IMR-90 (cell line): Measurements from ENCODE around the gene REXO1. TPM values are rescaled to one million over a fixed set of nuclear protein-coding genes. Genes with fewer than 3 reads are reported as not detected.

ENCODE experiments used
- ATAC-seq: fragments of 200-7000 bp; cut with Tn5 transposase; 2 replicates; pipeline ENCODE4 v1.9.1; 2020; ENCODE audit warnings: low read depth, mild to moderate bottlenecking, moderate library complexity
- BruUV-seq: library from RNA; stranded (reverse); fragments of 400-500 nt; replicated peaks from 2 replicates; lab custom pipeline; 2021; lab: Mats Ljungman, UMichigan
- CTCF ChIA-PET: fragments of 300-600 bp; formaldehyde crosslinking; extraction: SDS; loops from one replicate; lab custom pipeline; 2021; ENCODE audit warnings: antibody characterized with exemption; lab: Yijun Ruan, JAX
- POLR2A ChIA-PET: fragments of 300-600 bp; sonication (Branson Sonifier 250); formaldehyde crosslinking; loops from one replicate; lab custom pipeline; 2022; ENCODE audit warnings: antibody characterized with exemption; ENCODE audit not compliant: unreplicated experiment; lab: Charles Lee
- DNase-seq: peaks from one replicate; pipeline ENCODE4 v3.0.0; 2013
- H2AFZ ChIP-seq: replicated peaks from 2 replicates; pipeline ENCODE3; 2013; ENCODE audit warnings: low read length, mild to moderate bottlenecking; ENCODE audit not compliant: poor library complexity
- H2AK5ac ChIP-seq: 2 replicates; pipeline ENCODE4 v1.6.1; 2013; ENCODE audit warnings: low read depth, low read length, inconsistent platforms
- H2AK9ac ChIP-seq: replicated peaks from 2 replicates; pipeline ENCODE3; 2013; ENCODE audit warnings: mild to moderate bottlenecking, low read depth, low read length, moderate library complexity; ENCODE audit not compliant: poor library complexity
- H2BK120ac ChIP-seq: 2 replicates; pipeline ENCODE4 v1.6.1; 2013; ENCODE audit warnings: low read depth, low read length, inconsistent platforms
- H2BK15ac ChIP-seq: 3 replicates; pipeline ENCODE4 v1.6.1; 2013; ENCODE audit warnings: low read depth, low read length, inconsistent platforms
- H2BK20ac ChIP-seq: 2 replicates; pipeline ENCODE4 v1.6.1; 2013; ENCODE audit warnings: low read depth, mild to moderate bottlenecking, inconsistent platforms, low read length, moderate library complexity
- H2BK5ac ChIP-seq: 2 replicates; pipeline ENCODE4 v1.6.1; 2013; ENCODE audit warnings: mild to moderate bottlenecking, low read depth, low read length, inconsistent platforms; ENCODE audit not compliant: poor library complexity, severe bottlenecking
- H3K14ac ChIP-seq: replicated peaks from 2 replicates; pipeline ENCODE4 v1.6.1; 2013; ENCODE audit warnings: low read depth, low read length, inconsistent platforms
- H3K18ac ChIP-seq: 2 replicates; pipeline ENCODE4 v1.6.1; 2013; ENCODE audit warnings: low read depth, low read length, control low read depth
- H3K23ac ChIP-seq: 2 replicates; pipeline ENCODE4 v1.6.1; 2013; ENCODE audit warnings: low read depth, low read length, inconsistent platforms
- H3K27ac ChIP-seq: 2 replicates; pipeline ENCODE4 v1.5.1; 2013; ENCODE audit warnings: mild to moderate bottlenecking, control low read depth, low read length; ENCODE audit not compliant: insufficient read depth
- H3K27me3 ChIP-seq: 2 replicates; pipeline ENCODE4 v1.6.1; 2013; ENCODE audit warnings: low read length; ENCODE audit not compliant: control insufficient read depth, insufficient read depth
- H3K36me3 ChIP-seq: 2 replicates; pipeline ENCODE4 v1.6.1; 2013; ENCODE audit warnings: low read length, mixed read lengths; ENCODE audit not compliant: control insufficient read depth, insufficient read depth
- H3K4ac ChIP-seq: 2 replicates; pipeline ENCODE4 v1.6.1; 2013; ENCODE audit warnings: low read depth, low read length, inconsistent platforms
- H3K4me1 ChIP-seq: 2 replicates; pipeline ENCODE4 v1.6.1; 2013; ENCODE audit warnings: low read length, mixed read lengths; ENCODE audit not compliant: control insufficient read depth, insufficient read depth
- H3K4me2 ChIP-seq: 2 replicates; pipeline ENCODE4 v1.6.1; 2013; ENCODE audit warnings: low read depth, mild to moderate bottlenecking, control low read depth, low read length, moderate library complexity
- H3K4me3 ChIP-seq: 2 replicates; pipeline ENCODE4 v1.5.1; 2013; ENCODE audit warnings: low read depth, mild to moderate bottlenecking, control low read depth, low read length, moderate library complexity; ENCODE audit not compliant: insufficient read depth
- H3K56ac ChIP-seq: 2 replicates; pipeline ENCODE4 v1.6.1; 2013; ENCODE audit warnings: low read length, inconsistent platforms; ENCODE audit not compliant: insufficient read depth; ENCODE audit errors: extremely low read depth
- H3K79me1 ChIP-seq, 2 experiments: 2 replicates each; pipeline ENCODE4 v1.6.1; 2013; ENCODE audit warnings: low read length in 2 of 2, inconsistent platforms in 1 of 2, low read depth in 1 of 2
- H3K9ac ChIP-seq: 2 replicates; pipeline ENCODE4 v1.6.1; 2013; ENCODE audit warnings: low read depth, low read length, control low read depth
- H3K9me1 ChIP-seq: 2 replicates; pipeline ENCODE4 v1.6.1; 2013; ENCODE audit warnings: low read length, inconsistent platforms; ENCODE audit not compliant: insufficient read depth
- H3K9me3 ChIP-seq: 2 replicates; pipeline ENCODE4 v1.6.1; 2013; ENCODE audit warnings: low read length; ENCODE audit not compliant: control insufficient read depth, insufficient read depth
- H4K20me1 ChIP-seq: 2 replicates; pipeline ENCODE4 v1.6.1; 2013; ENCODE audit warnings: low read length, inconsistent platforms; ENCODE audit not compliant: insufficient read depth
- H4K5ac ChIP-seq: 2 replicates; pipeline ENCODE4 v1.6.1; 2013; ENCODE audit warnings: mild to moderate bottlenecking, low read depth, low read length, control low read depth
- H4K8ac ChIP-seq, 2 experiments: 2 replicates each; pipeline ENCODE4 v1.6.1; 2013; ENCODE audit warnings: low read depth in 2 of 2, low read length in 2 of 2, control low read depth in 1 of 2, inconsistent platforms in 1 of 2
- H4K91ac ChIP-seq: 2 replicates; pipeline ENCODE4 v1.6.1; 2013; ENCODE audit warnings: low read depth, low read length, inconsistent platforms; ENCODE audit not compliant: insufficient read depth
- FOS ChIP-seq: fragments of 150-350 bp; IDR thresholded peaks from 2 replicates; pipeline ENCODE4 v1.6.1; 2016; ENCODE audit warnings: low read depth, low read length
- RCOR1 ChIP-seq: IDR thresholded peaks from 2 replicates; pipeline ENCODE4 v1.6.1; 2012; ENCODE audit warnings: mild to moderate bottlenecking, low read length, improper control_type of control experiment; ENCODE audit not compliant: insufficient replicate concordance
- WGBS, 2 experiments: methylation state at CpG; one replicate each; pipeline versions ENCODE4 v1.1.5 to v1.1.7; 2013; ENCODE audit warnings: missing lambda C conversion rate in 2 of 2; ENCODE audit not compliant: insufficient read length in 1 of 2; ENCODE audit errors: extremely low coverage in 2 of 2; 5-methylcytosine and 5-hydroxymethylcytosine counted together
- dilution Hi-C: fragments of 300-500 bp; cut with HindIII; formaldehyde crosslinking; loops from one replicate; pipeline ENCODE4 v1.14.3; 2018; ENCODE audit warnings: low sequenced_read_pairs; ENCODE audit not compliant: unreplicated experiment
- in situ Hi-C: fragments of 300-500 bp; cut with MboI; formaldehyde crosslinking; loops from 3 replicates; pipeline ENCODE4 v1.14.3; 2019; ENCODE audit warnings: low sequenced_read_pairs, inconsistent platforms, mixed read lengths
- intact Hi-C: fragments of 100-400 bp; cut with micrococcal nuclease; formaldehyde crosslinking; loops from 2 replicates; pipeline ENCODE4 v1.10.0; 2022
- polyA plus RNA-seq, 3 experiments: library from polyadenylated mRNA; depleted of rRNA; stranded (reverse); fragments of >200 nt; gene quantifications; 2 replicates each; pipeline ENCODE4 v1.2.3, GENCODE V29; 2012; ENCODE audit warnings: low replicate concordance in 1 of 3
- total RNA-seq: library from RNA; depleted of rRNA; stranded (reverse); fragments of >200 nt; gene quantifications from 2 replicates; pipeline ENCODE4 v1.2.3, GENCODE V29; 2012
- TF ChIP-seq, protein P1 (sequence below): conservative IDR thresholded peaks from 2 replicates; pipeline ENCODE4 v1.5.1; 2012; ENCODE audit warnings: mild to moderate bottlenecking, low read depth, low read length, improper control_type of control experiment
- TF ChIP-seq, protein P2 (sequence below): fragments of 150-350 bp; IDR thresholded peaks from 2 replicates; pipeline ENCODE4 v1.6.1; 2017; ENCODE audit warnings: mild to moderate bottlenecking, antibody characterized with exemption, low read length, low read depth

REXO1 gene
- total and polyA plus RNA-seq, 2 of the 4 experiments (the other 2 are of a cell fraction): 1.4 to 63.7 TPM

DNA sequence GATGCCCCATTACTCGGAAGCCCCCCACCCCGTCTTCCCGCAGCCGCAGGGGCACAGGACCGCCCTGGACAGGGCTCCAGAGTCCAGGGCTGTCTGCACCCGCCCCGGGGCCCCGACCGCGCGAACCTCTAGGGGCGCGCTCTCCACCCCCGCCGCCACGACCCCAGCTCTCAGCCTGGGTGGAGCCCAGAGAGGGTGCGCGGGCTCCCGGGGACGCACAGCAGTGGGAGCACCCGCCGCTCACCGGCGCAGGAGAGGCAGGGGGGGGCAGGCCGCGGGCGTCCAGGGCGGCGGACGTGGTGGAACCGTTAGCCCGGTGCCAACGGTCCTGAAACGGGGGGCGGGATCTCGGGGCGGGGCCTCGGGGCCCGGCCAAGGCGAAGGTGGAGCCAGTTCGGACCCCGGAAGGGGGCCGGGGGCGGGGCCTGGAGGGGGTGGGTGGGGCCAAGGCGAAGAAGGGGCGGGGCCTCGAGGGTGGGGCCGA lies 36.3 kb downstream of the REXO1 start, which contains the start of gene ATP8B3:
TSS of gene ATP8B3 (minus strand) at position 335 of the 484 bp plus-strand sequence. CDS start 540 bp downstream, outside the sequence.
- Histone ChIP-seq H3K36me3 (peaks cover 19% of the 10 kb centered on the region), H2AK5ac (peak within 1 kb of the TSS; percentile 94), H3K4me3 (peak within 1 kb of the TSS; percentile 79), H3K9ac (peak within 1 kb of the TSS; percentile 77), H3K23ac (peak within 1 kb of the TSS; percentile 92), H3K18ac (peak within 1 kb of the TSS; percentile 68; the same call in 1 of the 2 replicates), H2BK15ac (peak within 1 kb of the TSS; percentile 74; the same call in 1 of the 3 replicates), H4K5ac (peak within 1 kb of the TSS; percentile 74), H3K27ac (peak within 1 kb of the TSS; percentile 59), H2AFZ (peak within 1 kb of the TSS; percentile 97), H3K9me3 (no peaks in the 10 kb centered on the region), H4K91ac (peak within 1 kb of the TSS; percentile 77), H3K4ac (peak within 1 kb of the TSS; percentile 82), H2AK9ac (peak within 1 kb of the TSS; percentile 98), H3K4me1 (peaks cover 8% of the 10 kb centered on the region), H3K27me3 (no peaks in the 10 kb centered on the region), H4K8ac (peak within 1 kb of the TSS; percentile 42 to 82), H2BK5ac (peak within 1 kb of the TSS; percentile 68), H3K79me1 (peaks cover 0 to 9% of the 10 kb centered on the region in 2 experiments; a peak in 2 of 4 replicates), H3K4me2 (peak within 1 kb of the TSS; percentile 98), H3K56ac (peak within 1 kb of the TSS; percentile 28; the same call in 1 of the 2 replicates), H2BK120ac (peak within 1 kb of the TSS; percentile 20), H2BK20ac (peak within 1 kb of the TSS; percentile 32; the same call in 1 of the 2 replicates), H3K9me1 (peaks cover 4% of the 10 kb centered on the region; the same call in 1 of the 2 replicates), H3K14ac (peak within 1 kb of the TSS; percentile 89), H4K20me1 (no peaks in the 10 kb centered on the region; the same call in 1 of the 2 replicates)
- in situ Hi-C loops: no loop called here
- BruUV-seq: no TSS peak
- ChIA-PET CTCF (no interaction called here), POLR2A (interaction anchor here (0.7 kb wide), 1 partner anchor 213 kb away, joined by 10 read pairs; no protein-coding TSS in a partner anchor)
- dilution Hi-C loops: no loop called here
- TF ChIP-seq, protein P1, sequence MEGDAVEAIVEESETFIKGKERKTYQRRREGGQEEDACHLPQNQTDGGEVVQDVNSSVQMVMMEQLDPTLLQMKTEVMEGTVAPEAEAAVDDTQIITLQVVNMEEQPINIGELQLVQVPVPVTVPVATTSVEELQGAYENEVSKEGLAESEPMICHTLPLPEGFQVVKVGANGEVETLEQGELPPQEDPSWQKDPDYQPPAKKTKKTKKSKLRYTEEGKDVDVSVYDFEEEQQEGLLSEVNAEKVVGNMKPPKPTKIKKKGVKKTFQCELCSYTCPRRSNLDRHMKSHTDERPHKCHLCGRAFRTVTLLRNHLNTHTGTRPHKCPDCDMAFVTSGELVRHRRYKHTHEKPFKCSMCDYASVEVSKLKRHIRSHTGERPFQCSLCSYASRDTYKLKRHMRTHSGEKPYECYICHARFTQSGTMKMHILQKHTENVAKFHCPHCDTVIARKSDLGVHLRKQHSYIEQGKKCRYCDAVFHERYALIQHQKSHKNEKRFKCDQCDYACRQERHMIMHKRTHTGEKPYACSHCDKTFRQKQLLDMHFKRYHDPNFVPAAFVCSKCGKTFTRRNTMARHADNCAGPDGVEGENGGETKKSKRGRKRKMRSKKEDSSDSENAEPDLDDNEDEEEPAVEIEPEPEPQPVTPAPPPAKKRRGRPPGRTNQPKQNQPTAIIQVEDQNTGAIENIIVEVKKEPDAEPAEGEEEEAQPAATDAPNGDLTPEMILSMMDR: peak; percentile 7; the same call in 1 of the 2 replicates
- TF ChIP-seq RCOR1: peak; percentile 51
- TF ChIP-seq, protein P2, sequence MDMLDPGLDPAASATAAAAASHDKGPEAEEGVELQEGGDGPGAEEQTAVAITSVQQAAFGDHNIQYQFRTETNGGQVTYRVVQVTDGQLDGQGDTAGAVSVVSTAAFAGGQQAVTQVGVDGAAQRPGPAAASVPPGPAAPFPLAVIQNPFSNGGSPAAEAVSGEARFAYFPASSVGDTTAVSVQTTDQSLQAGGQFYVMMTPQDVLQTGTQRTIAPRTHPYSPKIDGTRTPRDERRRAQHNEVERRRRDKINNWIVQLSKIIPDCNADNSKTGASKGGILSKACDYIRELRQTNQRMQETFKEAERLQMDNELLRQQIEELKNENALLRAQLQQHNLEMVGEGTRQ: no peak
- no peak for TF ChIP-seq FOS
- WGBS, 2 experiments: 4% methylated on average over 30 of the region's 48 CpGs; no CpG with 5 or more reads in 1 of the 2 experiments
- intact Hi-C loops: loop anchor here (1.0 kb wide), 1 partner anchor 14 kb away; no protein-coding TSS in a partner anchor
- DNase-seq (no peak), ATAC-seq (peak; percentile 25)
